ENCODE measurements around the gene DHH.

DNA sequence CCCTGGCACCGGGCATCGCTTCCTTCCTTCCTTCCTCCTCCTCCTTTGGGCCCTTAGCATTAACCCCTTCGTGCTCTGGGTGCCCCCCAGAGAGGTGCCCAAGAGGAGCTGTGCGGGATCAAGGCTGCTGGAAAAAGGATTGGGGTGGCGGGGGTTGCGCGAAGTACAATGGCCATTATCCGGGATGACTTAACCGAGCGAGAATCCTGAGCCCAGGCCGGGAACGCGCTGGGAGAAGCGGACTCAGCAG, 2.8 kb downstream of the DHH start:
- no peak for TF ChIP-seq POLR2A (IDR thresholded peaks at IDR 0.05; ENCODE audit: low read depth, low read length)
- TF ChIP-seq, protein P1, sequence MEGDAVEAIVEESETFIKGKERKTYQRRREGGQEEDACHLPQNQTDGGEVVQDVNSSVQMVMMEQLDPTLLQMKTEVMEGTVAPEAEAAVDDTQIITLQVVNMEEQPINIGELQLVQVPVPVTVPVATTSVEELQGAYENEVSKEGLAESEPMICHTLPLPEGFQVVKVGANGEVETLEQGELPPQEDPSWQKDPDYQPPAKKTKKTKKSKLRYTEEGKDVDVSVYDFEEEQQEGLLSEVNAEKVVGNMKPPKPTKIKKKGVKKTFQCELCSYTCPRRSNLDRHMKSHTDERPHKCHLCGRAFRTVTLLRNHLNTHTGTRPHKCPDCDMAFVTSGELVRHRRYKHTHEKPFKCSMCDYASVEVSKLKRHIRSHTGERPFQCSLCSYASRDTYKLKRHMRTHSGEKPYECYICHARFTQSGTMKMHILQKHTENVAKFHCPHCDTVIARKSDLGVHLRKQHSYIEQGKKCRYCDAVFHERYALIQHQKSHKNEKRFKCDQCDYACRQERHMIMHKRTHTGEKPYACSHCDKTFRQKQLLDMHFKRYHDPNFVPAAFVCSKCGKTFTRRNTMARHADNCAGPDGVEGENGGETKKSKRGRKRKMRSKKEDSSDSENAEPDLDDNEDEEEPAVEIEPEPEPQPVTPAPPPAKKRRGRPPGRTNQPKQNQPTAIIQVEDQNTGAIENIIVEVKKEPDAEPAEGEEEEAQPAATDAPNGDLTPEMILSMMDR (IDR thresholded peaks at IDR 0.05; ENCODE audit: extremely low read depth in 1 of 2, insufficient read depth in 1 of 2, low read depth in 1 of 2, low read length in 2 of 2): no peak
- TF ChIP-seq POLR2AphosphoS5 (IDR thresholded peaks at IDR 0.05; ENCODE audit: insufficient read depth, low read depth, low read length): no peak
- no peak for TF ChIP-seq EZH2 (IDR thresholded peaks at IDR 0.05; ENCODE audit: borderline replicate concordance, low read depth, low read length, severe bottlenecking)
- TF ChIP-seq FOS (IDR thresholded peaks at IDR 0.05; ENCODE audit: borderline replicate concordance, insufficient read depth, low read length): peak; percentile 37
- no peak for TF ChIP-seq JUN (IDR thresholded peaks at IDR 0.05; ENCODE audit: borderline replicate concordance, insufficient read depth, insufficient read length, low read depth)
- TF ChIP-seq, protein P2, sequence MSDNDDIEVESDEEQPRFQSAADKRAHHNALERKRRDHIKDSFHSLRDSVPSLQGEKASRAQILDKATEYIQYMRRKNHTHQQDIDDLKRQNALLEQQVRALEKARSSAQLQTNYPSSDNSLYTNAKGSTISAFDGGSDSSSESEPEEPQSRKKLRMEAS (IDR thresholded peaks at IDR 0.05; ENCODE audit: insufficient read depth, insufficient read length): no peak
- no peak for TF ChIP-seq MYC (IDR thresholded peaks at IDR 0.05; ENCODE audit: low read depth, low read length)
- TF ChIP-seq GATA2 (IDR thresholded peaks at IDR 0.05; ENCODE audit: insufficient read depth, insufficient read length, low read depth, low read length): no peak

Measured in endothelial cell of umbilical vein (primary cell).